Fibroblast of lung (primary cell): Measurements from ENCODE around the gene HMGCR. TPM values are rescaled to one million over a fixed set of nuclear protein-coding genes. Genes with fewer than 3 reads are reported as not detected.

Experiments used
- DNase-seq, 2 donors: peaks; one replicate each; pipeline versions ENCODE4 v3.0.0 to v3.0.0-alpha.2; 2010; ENCODE audit warnings: low read depth in 2 of 2
- H2AFZ ChIP-seq: 2 replicates; pipeline ENCODE4 v1.5.1; 2012; ENCODE audit warnings: low read length, control low read depth, inconsistent platforms
- H3K27ac ChIP-seq: 2 replicates; pipeline ENCODE4 v1.5.1; 2011; ENCODE audit warnings: low read length, control low read depth; ENCODE audit not compliant: insufficient read depth
- H3K27me3 ChIP-seq: 2 replicates; pipeline ENCODE4 v1.5.1; 2011; ENCODE audit warnings: mild to moderate bottlenecking, low read length; ENCODE audit not compliant: control insufficient read depth, insufficient read depth
- H3K36me3 ChIP-seq: 2 replicates; pipeline ENCODE4 v1.5.1; 2011; ENCODE audit warnings: low read length; ENCODE audit not compliant: control insufficient read depth, insufficient read depth
- H3K4me1 ChIP-seq: 2 replicates; pipeline ENCODE4 v1.5.1; 2011; ENCODE audit warnings: low read length; ENCODE audit not compliant: control insufficient read depth, insufficient read depth; ENCODE audit errors: extremely low read depth
- H3K4me2 ChIP-seq: 2 replicates; pipeline ENCODE4 v1.5.1; 2011; ENCODE audit warnings: low read length, control low read depth; ENCODE audit not compliant: insufficient read depth; ENCODE audit errors: extremely low read depth
- H3K4me3 ChIP-seq, 4 experiments: fragments of 200-600 bp in 1 of 4; sonication (generic) in 1 of 4; replicated peaks in 1 of 4; 2 replicates each; pipeline ENCODE4 v1.5.1; 2011 to 2016; ENCODE audit warnings: low read length in 4 of 4, low read depth in 3 of 4, mild to moderate bottlenecking in 3 of 4, control low read depth in 2 of 4, inconsistent platforms in 1 of 4, mixed read lengths in 1 of 4; ENCODE audit not compliant: insufficient read depth in 1 of 4; ENCODE audit errors: control extremely low read depth in 1 of 4
- H3K79me2 ChIP-seq: 2 replicates; pipeline ENCODE4 v1.5.1; 2012; ENCODE audit warnings: mild to moderate bottlenecking, low read length, inconsistent platforms; ENCODE audit not compliant: control insufficient read depth, insufficient read depth
- H3K9ac ChIP-seq: 2 replicates; pipeline ENCODE4 v1.5.1; 2011; ENCODE audit warnings: mild to moderate bottlenecking, low read length, control low read depth; ENCODE audit not compliant: insufficient read depth
- H3K9me3 ChIP-seq: 2 replicates; pipeline ENCODE4 v1.5.1; 2012; ENCODE audit warnings: low read depth, low read length; ENCODE audit not compliant: control insufficient read depth, insufficient read depth
- H4K20me1 ChIP-seq: 2 replicates; pipeline ENCODE4 v1.5.1; 2011; ENCODE audit warnings: low read length; ENCODE audit not compliant: control insufficient read depth, insufficient read depth; ENCODE audit errors: extremely low read depth
- EZH2 ChIP-seq: IDR thresholded peaks from 2 replicates; pipeline ENCODE4 v1.5.1; 2012; ENCODE audit warnings: low read length, control low read depth, mild to moderate bottlenecking; ENCODE audit errors: missing control alignments
- polyA plus RNA-seq, 2 donors: library from polyadenylated mRNA; depleted of rRNA in 1 of 2; stranded (reverse) in 1 of 2; unstranded in 1 of 2; fragments of >200 nt; gene quantifications; 2 replicates each; pipeline ENCODE4 v1.2.1, GENCODE V29; 2011 to 2012; ENCODE audit warnings: missing spikeins in 1 of 2
- total RNA-seq: library from RNA; depleted of rRNA; stranded (reverse); fragments of >200 nt; gene quantifications from 2 replicates; pipeline ENCODE4 v1.2.1, GENCODE V29; 2014
- TF ChIP-seq, protein P1 (sequence below), 2 donors: IDR thresholded peaks in 1 of 2; conservative IDR thresholded peaks in 1 of 2; 1 replicate in 1 of 2; 2 replicates in 1 of 2; pipeline ENCODE4 v1.5.1; 2011 to 2012; ENCODE audit warnings: low read length in 2 of 2, control low read depth in 1 of 2, inconsistent platforms in 1 of 2, low read depth in 1 of 2, mild to moderate bottlenecking in 1 of 2

The HMGCR gene
- total and polyA plus RNA-seq, 2 donors (not counting 1 experiment from before 2014, with no cell fraction given): 132 to 225 TPM

- peak; percentile 19 to 41 for DNase-seq
Observed at GRCh38 chr5:75368391-75368790, 31.4 kb downstream of the HMGCR start.

GRCh38 chr5:75373862-75374261 is 36.8 kb downstream of the HMGCR start:
- H3K4me1 ChIP-seq: no peaks in the 10 kb centered on the region
- H3K4me2 ChIP-seq: no peak overlapping the region
- H3K27ac ChIP-seq: no peak overlapping the region

More at GRCh38 chr5:75368391-75368790, 31.4 kb downstream of the HMGCR start:
- TF ChIP-seq, protein P1, sequence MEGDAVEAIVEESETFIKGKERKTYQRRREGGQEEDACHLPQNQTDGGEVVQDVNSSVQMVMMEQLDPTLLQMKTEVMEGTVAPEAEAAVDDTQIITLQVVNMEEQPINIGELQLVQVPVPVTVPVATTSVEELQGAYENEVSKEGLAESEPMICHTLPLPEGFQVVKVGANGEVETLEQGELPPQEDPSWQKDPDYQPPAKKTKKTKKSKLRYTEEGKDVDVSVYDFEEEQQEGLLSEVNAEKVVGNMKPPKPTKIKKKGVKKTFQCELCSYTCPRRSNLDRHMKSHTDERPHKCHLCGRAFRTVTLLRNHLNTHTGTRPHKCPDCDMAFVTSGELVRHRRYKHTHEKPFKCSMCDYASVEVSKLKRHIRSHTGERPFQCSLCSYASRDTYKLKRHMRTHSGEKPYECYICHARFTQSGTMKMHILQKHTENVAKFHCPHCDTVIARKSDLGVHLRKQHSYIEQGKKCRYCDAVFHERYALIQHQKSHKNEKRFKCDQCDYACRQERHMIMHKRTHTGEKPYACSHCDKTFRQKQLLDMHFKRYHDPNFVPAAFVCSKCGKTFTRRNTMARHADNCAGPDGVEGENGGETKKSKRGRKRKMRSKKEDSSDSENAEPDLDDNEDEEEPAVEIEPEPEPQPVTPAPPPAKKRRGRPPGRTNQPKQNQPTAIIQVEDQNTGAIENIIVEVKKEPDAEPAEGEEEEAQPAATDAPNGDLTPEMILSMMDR (conservative IDR thresholded peaks at IDR 0.05 in 1 of 2, IDR thresholded peaks at IDR 0.05 in 1 of 2; ENCODE audit: low read depth in 1 of 2, low read length in 2 of 2): no peak
- no peak for TF ChIP-seq EZH2
- no peak overlapping the region for H3K9ac ChIP-seq
- H2AFZ ChIP-seq: no peak overlapping the region
- no peaks in the 10 kb centered on the region for H4K20me1 ChIP-seq
- H3K79me2 ChIP-seq: no peaks in the 10 kb centered on the region
- H3K4me1 ChIP-seq: peaks cover 2% of the 10 kb centered on the region
- H3K36me3 ChIP-seq: no peaks in the 10 kb centered on the region
- no peak overlapping the region for H3K27ac ChIP-seq
- no peak overlapping the region for H3K4me3 ChIP-seq
- H3K4me2 ChIP-seq: no peak overlapping the region
- H3K9me3 ChIP-seq: no peaks in the 10 kb centered on the region
- no peaks in the 10 kb centered on the region for H3K27me3 ChIP-seq

DNA sequence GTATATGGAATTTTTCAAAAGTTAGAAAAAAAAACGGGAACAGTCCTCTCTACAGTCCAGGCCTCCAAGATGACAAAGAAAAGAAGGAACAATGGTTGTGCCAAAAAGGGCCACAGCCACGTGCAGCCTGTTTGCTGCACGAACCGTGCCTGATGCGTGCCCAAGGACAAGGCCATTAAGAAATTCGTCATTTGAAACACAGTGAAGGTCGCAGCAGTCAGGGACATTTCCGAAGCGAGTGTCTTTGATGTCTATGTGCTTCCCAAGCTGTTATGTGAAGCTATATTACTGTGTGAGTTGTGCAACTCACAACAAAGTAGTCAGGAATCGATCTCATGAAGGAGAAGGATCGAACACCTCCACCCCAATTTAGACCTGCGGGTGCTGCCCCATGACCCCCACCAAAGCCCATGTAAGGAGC is 37.4 kb downstream of the HMGCR start:
- no peak overlapping the region for H3K27ac ChIP-seq

More at GRCh38 chr5:75373862-75374261, 36.8 kb downstream of the HMGCR start:
- no peak overlapping the region for H3K9ac ChIP-seq
- no peaks in the 10 kb centered on the region for H3K79me2 ChIP-seq
- no peak for DNase-seq
- no peak overlapping the region for H2AFZ ChIP-seq
- no peak overlapping the region for H3K4me3 ChIP-seq
- TF ChIP-seq, protein P1 (conservative IDR thresholded peaks at IDR 0.05 in 1 of 2, IDR thresholded peaks at IDR 0.05 in 1 of 2; ENCODE audit: low read depth in 1 of 2, low read length in 2 of 2): no peak
- no peak for TF ChIP-seq EZH2
- no peaks in the 10 kb centered on the region for H3K36me3 ChIP-seq
- no peaks in the 10 kb centered on the region for H3K9me3 ChIP-seq
- no peaks in the 10 kb centered on the region for H3K27me3 ChIP-seq
- no peaks in the 10 kb centered on the region for H4K20me1 ChIP-seq

More for the DNA sequence above, 37.4 kb downstream of the HMGCR start:
- TF ChIP-seq EZH2: no peak
- TF ChIP-seq, protein P1 (conservative IDR thresholded peaks at IDR 0.05 in 1 of 2, IDR thresholded peaks at IDR 0.05 in 1 of 2; ENCODE audit: low read depth in 1 of 2, low read length in 2 of 2): no peak
- Histone ChIP-seq H3K79me2 (no peaks in the 10 kb centered on the region), H3K27me3 (no peaks in the 10 kb centered on the region), H3K9ac (no peak overlapping the region), H3K36me3 (no peaks in the 10 kb centered on the region), H3K9me3 (no peaks in the 10 kb centered on the region), H3K4me2 (no peak overlapping the region), H3K4me1 (no peaks in the 10 kb centered on the region), H2AFZ (no peak overlapping the region), H4K20me1 (no peaks in the 10 kb centered on the region), H3K4me3 (no peak overlapping the region)
- DNase-seq: no peak
